ENCODE data around the gene COTL1.

DNA sequence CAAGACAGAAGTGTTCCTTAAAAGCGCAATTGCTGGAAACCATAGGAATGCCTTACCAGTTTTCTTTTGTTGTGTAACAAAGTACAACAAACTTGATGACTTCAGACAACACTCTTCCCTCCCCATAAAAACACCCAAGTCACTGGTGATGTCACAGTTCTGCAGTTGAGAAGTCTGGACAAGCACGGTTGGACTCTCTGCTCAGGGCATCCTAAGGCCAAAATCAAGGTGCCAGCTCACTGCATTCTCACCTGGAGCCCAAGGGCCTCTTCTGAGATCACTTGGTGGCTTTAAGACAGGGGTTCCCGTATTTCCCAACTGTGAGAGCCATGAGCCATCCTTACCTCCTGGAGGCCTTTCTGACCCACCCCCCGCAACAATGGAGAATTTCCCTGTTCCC is 67.8 kb downstream of the COTL1 start:
- no peak for TF ChIP-seq POLR2A (IDR thresholded peaks at IDR 0.05)
- TF ChIP-seq, protein P1, sequence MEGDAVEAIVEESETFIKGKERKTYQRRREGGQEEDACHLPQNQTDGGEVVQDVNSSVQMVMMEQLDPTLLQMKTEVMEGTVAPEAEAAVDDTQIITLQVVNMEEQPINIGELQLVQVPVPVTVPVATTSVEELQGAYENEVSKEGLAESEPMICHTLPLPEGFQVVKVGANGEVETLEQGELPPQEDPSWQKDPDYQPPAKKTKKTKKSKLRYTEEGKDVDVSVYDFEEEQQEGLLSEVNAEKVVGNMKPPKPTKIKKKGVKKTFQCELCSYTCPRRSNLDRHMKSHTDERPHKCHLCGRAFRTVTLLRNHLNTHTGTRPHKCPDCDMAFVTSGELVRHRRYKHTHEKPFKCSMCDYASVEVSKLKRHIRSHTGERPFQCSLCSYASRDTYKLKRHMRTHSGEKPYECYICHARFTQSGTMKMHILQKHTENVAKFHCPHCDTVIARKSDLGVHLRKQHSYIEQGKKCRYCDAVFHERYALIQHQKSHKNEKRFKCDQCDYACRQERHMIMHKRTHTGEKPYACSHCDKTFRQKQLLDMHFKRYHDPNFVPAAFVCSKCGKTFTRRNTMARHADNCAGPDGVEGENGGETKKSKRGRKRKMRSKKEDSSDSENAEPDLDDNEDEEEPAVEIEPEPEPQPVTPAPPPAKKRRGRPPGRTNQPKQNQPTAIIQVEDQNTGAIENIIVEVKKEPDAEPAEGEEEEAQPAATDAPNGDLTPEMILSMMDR (IDR thresholded peaks at IDR 0.05), result no peak
